Aortic smooth muscle cell (primary cell): ENCODE measurements around the gene PCDHA4. TPM values are rescaled to one million over a fixed set of nuclear protein-coding genes. Genes with fewer than 3 reads are reported as not detected.

Experiments
- total RNA-seq: library from RNA; depleted of rRNA; stranded (reverse); fragments of >200 nt; gene quantifications from 2 replicates; pipeline ENCODE4 v1.2.3, GENCODE V29; 2014

Gene PCDHA4
- 0.26 and 0.37 TPM in 2 replicates for total RNA-seq

DNA sequence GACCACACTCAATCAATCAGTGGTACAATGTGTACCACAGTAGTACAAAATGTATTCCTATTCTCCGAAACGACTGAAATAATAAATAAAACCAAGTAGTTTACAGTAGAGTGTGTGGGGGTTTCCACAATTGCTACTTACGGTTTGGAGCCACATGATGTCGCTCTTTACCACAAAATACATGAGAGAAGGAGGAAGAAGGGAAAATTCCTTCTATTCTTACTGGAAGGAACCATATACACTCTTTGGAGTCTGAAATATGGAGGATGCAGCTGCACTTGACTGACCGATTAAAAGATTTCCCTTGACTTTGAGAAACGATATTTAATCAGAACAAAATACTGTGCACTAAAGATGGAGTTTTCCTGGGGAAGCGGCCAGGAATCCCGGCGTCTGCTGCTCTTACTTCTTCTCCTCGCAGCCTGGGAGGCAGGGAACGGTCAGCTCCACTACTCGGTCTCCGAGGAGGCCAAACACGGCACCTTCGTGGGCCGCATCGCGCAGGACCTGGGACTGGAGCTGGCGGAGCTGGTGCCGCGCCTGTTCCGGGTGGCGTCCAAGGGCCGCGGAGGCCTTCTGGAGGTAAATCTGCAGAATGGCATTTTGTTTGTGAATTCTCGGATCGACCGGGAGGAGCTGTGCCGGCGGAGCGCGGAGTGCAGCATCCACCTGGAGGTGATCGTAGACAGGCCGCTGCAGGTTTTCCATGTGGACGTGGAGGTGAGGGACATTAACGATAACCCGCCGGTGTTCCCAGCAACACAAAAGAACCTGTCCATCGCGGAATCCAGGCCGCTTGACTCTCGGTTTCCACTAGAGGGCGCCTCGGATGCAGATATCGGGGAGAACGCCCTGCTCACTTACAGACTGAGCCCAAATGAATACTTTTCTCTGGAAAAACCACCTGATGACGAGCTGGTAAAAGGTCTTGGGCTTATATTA lies at the start of gene PCDHA4:
PCDHA4 (plus strand) TSS at position 235 of the 942 bp plus-strand sequence.

DNA sequence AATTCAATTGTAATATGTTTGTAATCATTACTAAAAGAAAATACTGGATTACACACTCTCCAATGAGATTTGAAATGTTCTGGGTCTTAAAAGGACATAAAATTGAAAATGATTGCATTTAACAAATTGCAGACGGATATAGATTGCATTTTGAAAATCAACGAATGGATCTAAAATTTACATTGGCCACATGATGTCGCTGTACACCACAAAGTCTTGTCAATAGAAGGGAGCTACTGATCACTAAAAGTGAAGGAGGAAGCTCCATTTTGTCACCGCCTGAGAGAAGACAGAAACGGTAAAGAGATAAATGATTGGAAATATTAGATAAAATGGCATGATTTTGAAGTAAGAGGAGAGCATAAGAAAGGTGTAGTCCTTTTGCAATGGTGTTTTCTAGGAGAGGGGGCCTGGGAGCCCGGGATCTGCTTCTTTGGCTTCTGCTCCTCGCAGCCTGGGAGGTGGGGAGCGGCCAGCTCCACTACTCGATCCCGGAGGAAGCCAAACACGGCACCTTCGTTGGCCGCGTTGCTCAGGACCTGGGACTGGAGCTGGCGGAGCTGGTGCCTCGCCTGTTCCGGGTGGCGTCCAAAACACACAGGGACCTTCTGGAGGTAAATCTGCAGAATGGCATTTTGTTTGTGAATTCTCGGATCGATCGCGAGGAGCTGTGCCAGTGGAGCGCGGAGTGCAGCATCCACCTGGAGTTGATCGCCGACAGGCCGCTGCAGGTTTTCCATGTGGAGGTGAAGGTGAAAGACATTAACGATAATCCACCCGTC lies 20.8 kb upstream of the PCDHA4 start, which contains the start of gene PCDHA1:
PCDHA1 (plus strand) TSS at position 236 of the 782 bp plus-strand sequence.

DNA sequence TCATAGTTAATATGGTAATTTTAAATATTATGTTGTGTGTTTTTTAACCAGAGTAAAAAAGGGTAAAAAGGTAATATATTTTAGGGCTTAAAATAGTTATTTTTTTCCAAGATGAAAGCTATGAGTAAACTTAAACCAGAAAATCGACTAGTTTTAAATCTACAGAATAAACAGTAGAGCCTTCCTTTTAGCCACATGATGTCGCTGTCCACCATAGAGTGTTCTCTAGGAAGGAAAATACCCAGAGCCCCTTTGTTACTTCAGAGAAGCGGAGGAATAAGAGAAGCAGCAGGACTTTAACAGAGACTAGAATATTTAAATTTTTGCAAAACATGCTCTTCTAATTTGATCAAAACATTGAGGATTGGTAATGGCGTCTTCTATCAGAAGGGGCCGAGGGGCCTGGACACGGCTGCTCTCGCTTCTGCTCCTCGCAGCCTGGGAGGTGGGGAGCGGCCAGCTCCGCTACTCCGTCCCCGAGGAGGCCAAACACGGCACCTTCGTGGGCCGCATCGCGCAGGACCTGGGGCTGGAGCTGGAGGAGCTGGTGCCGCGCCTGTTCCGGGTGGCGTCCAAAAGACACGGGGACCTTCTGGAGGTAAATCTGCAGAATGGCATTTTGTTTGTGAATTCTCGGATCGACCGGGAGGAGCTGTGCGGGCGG lies 12.1 kb upstream of the PCDHA4 start, which contains the start of gene PCDHA2:
PCDHA2 (plus strand) TSS at position 258 of the 664 bp plus-strand sequence.

DNA sequence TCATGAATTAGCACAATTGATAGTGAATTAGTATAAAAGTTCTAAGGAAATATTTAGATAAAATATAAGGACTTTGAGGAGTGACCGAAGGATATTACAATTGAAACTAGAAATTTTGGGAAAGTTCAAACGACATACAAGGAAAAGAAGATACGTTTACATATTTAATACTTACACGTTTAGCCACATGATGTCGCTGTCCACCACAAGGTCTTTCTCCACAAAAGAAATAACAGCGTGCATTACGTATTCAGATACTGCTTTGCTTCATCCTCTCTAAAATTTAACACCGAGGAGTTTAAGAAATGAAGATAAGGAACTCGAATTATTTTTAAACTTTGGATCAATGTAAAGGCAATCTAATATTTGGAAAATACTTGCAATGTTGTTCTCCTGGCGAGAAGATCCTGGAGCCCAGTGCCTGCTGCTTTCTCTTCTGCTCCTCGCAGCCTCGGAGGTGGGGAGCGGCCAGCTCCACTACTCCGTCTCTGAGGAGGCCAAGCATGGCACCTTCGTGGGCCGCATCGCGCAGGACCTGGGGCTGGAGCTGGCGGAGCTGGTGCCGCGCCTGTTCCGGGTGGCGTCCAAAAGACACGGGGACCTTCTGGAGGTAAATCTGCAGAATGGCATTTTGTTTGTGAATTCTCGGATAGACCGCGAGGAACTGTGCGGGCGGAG lies 5.9 kb upstream of the PCDHA4 start, which contains the start of gene PCDHA3:
PCDHA3 (plus strand) TSS at position 242 of the 678 bp plus-strand sequence.

DNA sequence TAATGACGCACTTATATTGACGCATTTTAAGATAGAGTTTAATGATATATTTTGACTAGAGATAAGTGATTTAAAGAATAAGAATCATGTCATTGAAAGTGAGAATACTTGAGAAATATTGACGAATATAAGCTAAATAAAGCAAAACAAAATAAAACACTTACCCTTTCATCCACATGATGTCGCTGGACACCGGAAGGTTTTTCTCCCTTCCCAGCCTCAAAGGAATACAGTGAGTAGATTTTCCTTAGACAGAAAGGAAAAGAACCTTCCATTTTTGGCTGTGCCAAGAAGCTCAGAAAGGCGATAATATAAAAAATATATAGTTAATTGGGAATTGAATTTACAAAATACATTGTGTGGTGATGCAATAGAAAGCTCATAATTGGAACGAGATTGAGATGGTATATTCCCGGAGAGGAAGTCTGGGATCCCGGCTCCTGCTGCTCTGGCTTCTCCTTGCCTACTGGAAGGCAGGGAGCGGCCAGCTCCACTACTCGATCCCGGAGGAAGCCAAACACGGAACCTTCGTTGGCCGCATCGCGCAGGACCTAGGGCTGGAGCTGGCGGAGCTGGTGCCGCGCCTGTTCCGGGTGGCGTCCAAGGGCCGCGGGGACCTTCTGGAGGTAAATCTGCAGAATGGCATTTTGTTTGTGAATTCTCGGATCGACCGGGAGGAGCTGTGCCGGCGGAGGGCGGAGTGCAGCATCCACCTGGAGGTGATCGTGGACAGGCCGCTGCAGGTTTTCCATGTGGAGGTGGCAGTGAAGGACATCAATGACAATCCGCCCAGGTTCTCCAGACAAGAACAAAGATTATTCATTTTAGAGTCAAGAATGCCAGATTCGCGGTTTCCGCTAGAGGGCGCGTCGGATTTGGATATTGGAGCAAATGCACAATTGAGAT lies 14.8 kb downstream of the PCDHA4 start, which contains the start of gene PCDHA5:
PCDHA5 (plus strand) TSS at position 239 of the 906 bp plus-strand sequence.

DNA sequence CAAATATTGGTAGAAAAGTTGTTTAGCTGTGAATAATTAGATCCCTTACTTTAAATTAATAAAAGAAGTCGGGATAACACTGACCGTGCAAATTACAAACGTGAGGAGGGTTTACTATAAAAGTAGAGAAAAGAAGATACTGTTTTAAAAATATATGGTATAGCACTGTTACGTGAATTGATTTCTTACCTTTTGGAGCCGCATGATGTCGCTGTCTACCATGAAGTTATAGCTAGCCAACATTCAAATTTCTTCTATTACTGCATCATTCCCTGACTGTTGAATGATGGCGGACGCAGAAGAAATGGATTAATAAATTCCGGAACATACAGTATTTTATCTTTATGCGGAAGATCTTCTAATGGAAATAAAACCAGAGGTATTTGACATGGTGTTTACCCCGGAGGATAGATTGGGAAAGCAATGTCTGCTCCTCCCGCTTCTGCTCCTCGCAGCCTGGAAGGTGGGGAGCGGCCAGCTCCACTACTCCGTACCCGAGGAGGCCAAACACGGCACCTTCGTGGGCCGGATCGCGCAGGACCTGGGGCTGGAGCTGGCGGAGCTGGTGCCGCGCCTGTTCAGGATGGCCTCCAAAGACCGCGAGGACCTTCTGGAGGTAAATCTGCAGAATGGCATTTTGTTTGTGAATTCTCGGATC lies 21.0 kb downstream of the PCDHA4 start, which contains the start of gene PCDHA6:
PCDHA6 (plus strand) TSS at position 257 of the 658 bp plus-strand sequence; CDS start at position 389, 132 bp downstream.

DNA sequence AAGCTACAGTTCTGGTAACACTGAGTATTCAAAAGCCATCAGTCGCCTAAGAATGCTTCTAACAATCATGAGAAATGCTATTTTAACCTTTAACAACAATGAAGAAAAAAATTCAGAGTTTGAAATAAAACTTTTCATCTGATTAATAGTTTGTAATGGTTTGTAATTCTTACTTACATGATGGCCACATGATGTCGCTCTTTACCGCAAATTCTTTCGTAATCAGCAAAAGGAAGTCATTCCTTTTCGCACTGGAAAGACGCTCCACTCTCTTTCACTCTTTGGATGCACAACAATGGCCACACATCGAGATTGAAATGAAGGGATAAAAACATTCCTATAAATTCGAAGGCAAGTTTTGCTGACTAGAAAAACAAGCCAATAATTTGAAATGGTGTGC lies 27.1 kb downstream of the PCDHA4 start, which contains the start of gene PCDHA7:
PCDHA7 (plus strand) TSS at position 277 of the 400 bp plus-strand sequence; CDS start at position 392, 115 bp downstream.

DNA sequence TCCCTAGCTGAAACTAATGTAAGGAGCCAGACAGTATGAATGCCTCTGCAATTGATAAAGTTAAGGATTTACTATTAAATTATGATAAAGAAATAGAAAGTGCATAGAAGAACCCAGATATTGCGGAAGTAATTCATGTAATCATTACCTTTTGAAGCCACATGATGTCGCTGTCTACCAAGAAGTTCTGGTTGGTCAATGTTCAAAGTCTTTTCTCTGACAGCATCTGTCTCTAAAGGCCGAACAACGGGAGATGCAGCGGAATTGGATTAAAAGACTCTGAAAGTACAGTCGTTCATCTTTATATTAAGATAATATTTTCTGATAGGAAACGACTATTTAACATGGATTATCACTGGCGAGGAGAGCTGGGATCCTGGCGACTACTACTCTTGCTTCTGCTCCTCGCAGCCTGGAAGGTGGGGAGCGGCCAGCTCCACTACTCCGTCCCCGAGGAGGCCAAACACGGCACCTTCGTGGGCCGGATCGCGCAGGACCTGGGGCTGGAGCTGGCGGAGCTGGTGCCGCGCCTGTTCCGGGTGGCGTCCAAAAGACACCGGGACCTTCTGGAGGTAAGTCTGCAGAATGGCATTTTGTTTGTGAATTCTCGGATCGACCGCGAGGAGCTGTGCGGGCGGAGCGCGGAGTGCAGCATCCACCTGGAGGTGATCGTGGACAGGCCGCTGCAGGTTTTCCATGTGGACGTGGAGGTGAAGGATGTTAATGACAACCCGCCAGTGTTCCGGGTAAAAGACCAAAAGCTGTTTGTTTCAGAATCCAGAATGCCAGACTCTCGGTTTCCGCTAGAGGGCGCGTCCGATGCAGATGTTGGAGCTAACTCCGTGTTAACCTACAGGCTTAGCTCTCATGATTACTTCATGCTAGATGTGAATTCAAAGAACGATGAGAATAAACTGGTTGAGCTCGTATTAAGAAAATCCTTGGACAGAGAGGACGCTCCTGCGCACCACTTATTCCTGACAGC lies 34.4 kb downstream of the PCDHA4 start, which contains the start of gene PCDHA8:
PCDHA8 (plus strand) TSS at position 210 of the 985 bp plus-strand sequence; CDS start at position 345, 135 bp downstream.

DNA sequence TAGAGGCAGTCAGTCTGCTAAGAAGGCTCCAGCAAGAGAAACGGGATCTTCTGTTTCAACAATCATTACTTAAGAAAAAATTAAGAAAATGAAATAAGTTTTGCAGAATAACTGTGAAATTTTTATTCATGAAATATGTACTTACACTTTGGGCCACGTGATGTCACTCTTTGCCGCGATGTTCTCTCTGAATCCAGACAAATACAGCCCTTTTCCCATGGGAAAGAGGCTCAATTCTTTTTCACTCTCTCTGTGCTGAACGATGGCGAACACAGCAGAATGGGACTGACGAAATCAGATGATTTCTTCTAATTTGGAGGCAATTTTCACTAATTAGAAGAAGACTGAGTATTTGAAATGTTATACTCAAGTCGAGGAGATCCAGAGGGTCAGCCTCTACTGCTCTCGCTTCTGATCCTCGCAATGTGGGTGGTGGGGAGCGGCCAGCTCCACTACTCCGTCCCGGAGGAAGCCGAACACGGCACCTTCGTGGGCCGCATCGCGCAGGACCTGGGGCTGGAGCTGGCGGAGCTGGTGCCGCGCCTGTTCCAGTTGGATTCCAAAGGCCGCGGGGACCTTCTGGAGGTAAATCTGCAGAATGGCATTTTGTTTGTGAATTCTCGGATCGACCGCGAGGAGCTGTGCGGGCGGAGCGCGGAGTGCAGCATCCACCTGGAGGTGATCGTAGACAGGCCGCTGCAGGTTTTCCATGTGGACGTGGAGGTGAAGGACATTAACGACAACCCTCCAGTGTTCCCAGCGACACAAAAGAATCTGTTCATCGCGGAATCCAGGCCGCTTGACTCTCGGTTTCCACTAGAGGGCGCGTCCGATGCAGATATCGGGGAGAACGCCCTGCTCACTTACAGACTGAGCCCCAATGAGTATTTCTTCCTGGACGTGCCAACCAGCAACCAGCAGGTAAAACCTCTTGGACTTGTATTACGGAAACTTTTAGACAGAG lies 41.6 kb downstream of the PCDHA4 start, which contains the start of gene PCDHA9:
PCDHA9 (plus strand) TSS at position 244 of the 964 bp plus-strand sequence; CDS start at position 358, 114 bp downstream.

DNA sequence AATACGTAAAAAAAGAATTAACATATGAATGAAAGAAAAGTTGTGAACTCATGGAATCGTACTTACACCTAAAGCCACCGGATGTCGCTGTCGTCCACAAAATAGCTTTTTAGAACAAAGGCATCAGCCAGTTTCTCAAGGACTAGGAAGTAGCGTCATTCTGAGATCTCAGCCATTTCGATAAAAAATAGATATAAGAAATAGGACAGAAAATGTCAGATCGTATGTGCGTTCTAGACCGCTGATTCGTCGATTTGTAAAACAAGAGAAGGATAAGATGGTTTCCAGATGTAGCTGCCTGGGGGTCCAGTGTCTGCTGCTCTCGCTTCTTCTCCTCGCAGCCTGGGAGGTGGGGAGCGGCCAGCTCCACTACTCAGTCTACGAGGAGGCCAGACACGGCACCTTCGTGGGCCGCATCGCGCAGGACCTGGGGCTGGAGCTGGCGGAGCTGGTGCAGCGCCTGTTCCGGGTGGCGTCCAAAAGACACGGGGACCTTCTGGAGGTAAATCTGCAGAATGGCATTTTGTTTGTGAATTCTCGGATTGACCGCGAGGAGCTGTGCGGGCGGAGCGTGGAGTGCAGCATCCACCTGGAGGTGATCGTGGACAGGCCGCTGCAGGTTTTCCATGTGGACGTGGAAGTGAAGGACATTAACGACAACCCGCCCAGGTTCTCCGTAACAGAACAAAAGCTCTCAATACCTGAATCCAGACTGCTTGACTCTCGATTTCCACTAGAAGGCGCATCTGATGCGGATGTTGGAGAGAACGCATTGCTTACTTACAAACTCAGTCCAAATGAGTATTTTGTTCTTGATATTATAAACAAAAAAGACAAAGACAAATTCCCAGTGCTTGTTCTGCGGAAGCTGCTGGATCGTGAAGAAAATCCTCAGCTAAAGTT lies 49.2 kb downstream of the PCDHA4 start, which contains the start of gene PCDHA10:
PCDHA10 (plus strand) TSS at position 126 of the 903 bp plus-strand sequence; CDS start at position 278, 152 bp downstream.

Other genes starting within 250 kb of the PCDHA4 start
- gene SRA1, start 249.6 kb upstream of the PCDHA4 start, total RNA-seq, result 41.2 and 47.4 TPM in 2 replicates
- gene APBB3, start 242.5 kb upstream of the PCDHA4 start, total RNA-seq, result 14.8 and 20.7 TPM in 2 replicates
- 18.5 and 19.0 TPM in 2 replicates for gene SLC35A4, start 242.2 kb upstream of the PCDHA4 start, total RNA-seq
- 1.6 and 2.4 TPM in 2 replicates for gene CD14, start 173.9 kb upstream of the PCDHA4 start, total RNA-seq
- 6.1 and 7.0 TPM in 2 replicates for gene TMCO6, start 167.6 kb upstream of the PCDHA4 start, total RNA-seq
- gene NDUFA2, start 159.4 kb upstream of the PCDHA4 start, total RNA-seq, result 65.8 and 88.1 TPM in 2 replicates
- gene IK, start 159.2 kb upstream of the PCDHA4 start, total RNA-seq, result 133 and 154 TPM in 2 replicates
- gene WDR55, start 142.2 kb upstream of the PCDHA4 start, total RNA-seq, result 22.3 and 30.0 TPM in 2 replicates
- gene DND1, start 133.5 kb upstream of the PCDHA4 start, total RNA-seq, result 0.13 and 0.19 TPM in 2 replicates
- gene HARS1, start 115.7 kb upstream of the PCDHA4 start, total RNA-seq, result 74.6 and 92.6 TPM in 2 replicates
- 24.6 and 29.1 TPM in 2 replicates for gene HARS2, start 115.6 kb upstream of the PCDHA4 start, total RNA-seq
- 67.6 and 72.0 TPM in 2 replicates for gene ZMAT2, start 106.6 kb upstream of the PCDHA4 start, total RNA-seq
- under 0.01 and 0.06 TPM in 2 replicates for gene PCDHA1, start 20.9 kb upstream of the PCDHA4 start, total RNA-seq
- gene PCDHA2, start 12.2 kb upstream of the PCDHA4 start, total RNA-seq, result 0.06 TPM in 1 of 2 replicates, not detected in the other
- gene PCDHA3, start 6.0 kb upstream of the PCDHA4 start, total RNA-seq, result 0.13 and 0.37 TPM in 2 replicates
- 0.06 TPM in 1 of 2 replicates, not detected in the other for gene PCDHA5, start 14.5 kb downstream of the PCDHA4 start, total RNA-seq
- gene PCDHA6, start 20.9 kb downstream of the PCDHA4 start, total RNA-seq, result 0.26 and 0.44 TPM in 2 replicates
- gene PCDHA7, start 27.2 kb downstream of the PCDHA4 start, total RNA-seq, result 0.13 and 0.37 TPM in 2 replicates
- 0.06 TPM in 1 of 2 replicates, not detected in the other for gene PCDHA8, start 34.1 kb downstream of the PCDHA4 start, total RNA-seq
- under 0.01 and 0.06 TPM in 2 replicates for gene PCDHA9, start 41.3 kb downstream of the PCDHA4 start, total RNA-seq
- gene PCDHA10, start 48.8 kb downstream of the PCDHA4 start, total RNA-seq, result under 0.01 and 0.06 TPM in 2 replicates
- gene PCDHA11, start 61.9 kb downstream of the PCDHA4 start, total RNA-seq, result 0.06 and 0.13 TPM in 2 replicates
- under 0.01 and 0.06 TPM in 2 replicates for gene PCDHA12, start 68.2 kb downstream of the PCDHA4 start, total RNA-seq
- gene PCDHA13, start 75.1 kb downstream of the PCDHA4 start, total RNA-seq, result under 0.01 and 0.19 TPM in 2 replicates
- 0.06 and 0.13 TPM in 2 replicates for gene PCDHAC1, start 119.2 kb downstream of the PCDHA4 start, total RNA-seq
- gene PCDHAC2, start 159.4 kb downstream of the PCDHA4 start, total RNA-seq, result 0.31 and 0.53 TPM in 2 replicates
- not detected in 2 replicates for gene PCDHB1, start 244.3 kb downstream of the PCDHA4 start, total RNA-seq